IMR-90 (cell line): ENCODE results near the gene CRACDL. TPM values are rescaled to one million over a fixed set of nuclear protein-coding genes. Genes with fewer than 3 reads are reported as not detected.

ENCODE experiments used
- ATAC-seq: fragments of 200-7000 bp; cut with Tn5 transposase; 2 replicates; pipeline ENCODE4 v1.9.1; 2020; ENCODE audit warnings: low read depth, mild to moderate bottlenecking, moderate library complexity
- BruUV-seq: library from RNA; stranded (reverse); fragments of 400-500 nt; replicated peaks from 2 replicates; lab custom pipeline; 2021; lab: Mats Ljungman, UMichigan
- CTCF ChIA-PET: fragments of 300-600 bp; formaldehyde crosslinking; extraction: SDS; loops from one replicate; lab custom pipeline; 2021; ENCODE audit warnings: antibody characterized with exemption; lab: Yijun Ruan, JAX
- POLR2A ChIA-PET: fragments of 300-600 bp; sonication (Branson Sonifier 250); formaldehyde crosslinking; loops from one replicate; lab custom pipeline; 2022; ENCODE audit warnings: antibody characterized with exemption; ENCODE audit not compliant: unreplicated experiment; lab: Charles Lee
- DNase-seq: peaks from one replicate; pipeline ENCODE4 v3.0.0; 2013
- H2AFZ ChIP-seq: replicated peaks from 2 replicates; pipeline ENCODE3; 2013; ENCODE audit warnings: low read length, mild to moderate bottlenecking; ENCODE audit not compliant: poor library complexity
- H2AK5ac ChIP-seq: 2 replicates; pipeline ENCODE4 v1.6.1; 2013; ENCODE audit warnings: low read depth, low read length, inconsistent platforms
- H2AK9ac ChIP-seq: replicated peaks from 2 replicates; pipeline ENCODE3; 2013; ENCODE audit warnings: mild to moderate bottlenecking, low read depth, low read length, moderate library complexity; ENCODE audit not compliant: poor library complexity
- H2BK120ac ChIP-seq: 2 replicates; pipeline ENCODE4 v1.6.1; 2013; ENCODE audit warnings: low read depth, low read length, inconsistent platforms
- H2BK15ac ChIP-seq: 3 replicates; pipeline ENCODE4 v1.6.1; 2013; ENCODE audit warnings: low read depth, low read length, inconsistent platforms
- H2BK20ac ChIP-seq: 2 replicates; pipeline ENCODE4 v1.6.1; 2013; ENCODE audit warnings: low read depth, mild to moderate bottlenecking, inconsistent platforms, low read length, moderate library complexity
- H2BK5ac ChIP-seq: 2 replicates; pipeline ENCODE4 v1.6.1; 2013; ENCODE audit warnings: mild to moderate bottlenecking, low read depth, low read length, inconsistent platforms; ENCODE audit not compliant: poor library complexity, severe bottlenecking
- H3K14ac ChIP-seq: replicated peaks from 2 replicates; pipeline ENCODE4 v1.6.1; 2013; ENCODE audit warnings: low read depth, low read length, inconsistent platforms
- H3K18ac ChIP-seq: 2 replicates; pipeline ENCODE4 v1.6.1; 2013; ENCODE audit warnings: low read depth, low read length, control low read depth
- H3K23ac ChIP-seq: 2 replicates; pipeline ENCODE4 v1.6.1; 2013; ENCODE audit warnings: low read depth, low read length, inconsistent platforms
- H3K27ac ChIP-seq: 2 replicates; pipeline ENCODE4 v1.5.1; 2013; ENCODE audit warnings: mild to moderate bottlenecking, control low read depth, low read length; ENCODE audit not compliant: insufficient read depth
- H3K27me3 ChIP-seq: 2 replicates; pipeline ENCODE4 v1.6.1; 2013; ENCODE audit warnings: low read length; ENCODE audit not compliant: control insufficient read depth, insufficient read depth
- H3K36me3 ChIP-seq: 2 replicates; pipeline ENCODE4 v1.6.1; 2013; ENCODE audit warnings: low read length, mixed read lengths; ENCODE audit not compliant: control insufficient read depth, insufficient read depth
- H3K4ac ChIP-seq: 2 replicates; pipeline ENCODE4 v1.6.1; 2013; ENCODE audit warnings: low read depth, low read length, inconsistent platforms
- H3K4me1 ChIP-seq: 2 replicates; pipeline ENCODE4 v1.6.1; 2013; ENCODE audit warnings: low read length, mixed read lengths; ENCODE audit not compliant: control insufficient read depth, insufficient read depth
- H3K4me2 ChIP-seq: 2 replicates; pipeline ENCODE4 v1.6.1; 2013; ENCODE audit warnings: low read depth, mild to moderate bottlenecking, control low read depth, low read length, moderate library complexity
- H3K4me3 ChIP-seq: 2 replicates; pipeline ENCODE4 v1.5.1; 2013; ENCODE audit warnings: low read depth, mild to moderate bottlenecking, control low read depth, low read length, moderate library complexity; ENCODE audit not compliant: insufficient read depth
- H3K56ac ChIP-seq: 2 replicates; pipeline ENCODE4 v1.6.1; 2013; ENCODE audit warnings: low read length, inconsistent platforms; ENCODE audit not compliant: insufficient read depth; ENCODE audit errors: extremely low read depth
- H3K79me1 ChIP-seq, 2 experiments: 2 replicates each; pipeline ENCODE4 v1.6.1; 2013; ENCODE audit warnings: low read length in 2 of 2, inconsistent platforms in 1 of 2, low read depth in 1 of 2
- H3K9ac ChIP-seq: 2 replicates; pipeline ENCODE4 v1.6.1; 2013; ENCODE audit warnings: low read depth, low read length, control low read depth
- H3K9me1 ChIP-seq: 2 replicates; pipeline ENCODE4 v1.6.1; 2013; ENCODE audit warnings: low read length, inconsistent platforms; ENCODE audit not compliant: insufficient read depth
- H3K9me3 ChIP-seq: 2 replicates; pipeline ENCODE4 v1.6.1; 2013; ENCODE audit warnings: low read length; ENCODE audit not compliant: control insufficient read depth, insufficient read depth
- H4K20me1 ChIP-seq: 2 replicates; pipeline ENCODE4 v1.6.1; 2013; ENCODE audit warnings: low read length, inconsistent platforms; ENCODE audit not compliant: insufficient read depth
- H4K5ac ChIP-seq: 2 replicates; pipeline ENCODE4 v1.6.1; 2013; ENCODE audit warnings: mild to moderate bottlenecking, low read depth, low read length, control low read depth
- H4K8ac ChIP-seq, 2 experiments: 2 replicates each; pipeline ENCODE4 v1.6.1; 2013; ENCODE audit warnings: low read depth in 2 of 2, low read length in 2 of 2, control low read depth in 1 of 2, inconsistent platforms in 1 of 2
- H4K91ac ChIP-seq: 2 replicates; pipeline ENCODE4 v1.6.1; 2013; ENCODE audit warnings: low read depth, low read length, inconsistent platforms; ENCODE audit not compliant: insufficient read depth
- BHLHE40 ChIP-seq: fragments of 150-350 bp; IDR thresholded peaks from 2 replicates; pipeline ENCODE4 v1.6.1; 2016; ENCODE audit warnings: mild to moderate bottlenecking, low read depth, low read length
- FOS ChIP-seq: fragments of 150-350 bp; IDR thresholded peaks from 2 replicates; pipeline ENCODE4 v1.6.1; 2016; ENCODE audit warnings: low read depth, low read length
- MAFK ChIP-seq: IDR thresholded peaks from 2 replicates; pipeline ENCODE4 v1.6.1; 2012; ENCODE audit warnings: low read depth, low read length, improper control_type of control experiment
- MAZ ChIP-seq: IDR thresholded peaks from 2 replicates; pipeline ENCODE4 v1.6.1; 2012; ENCODE audit warnings: low read depth, mild to moderate bottlenecking, low read length, improper control_type of control experiment, moderate library complexity, borderline replicate concordance
- MXI1 ChIP-seq: IDR thresholded peaks from 2 replicates; pipeline ENCODE4 v1.6.1; 2012; ENCODE audit warnings: low read depth, mild to moderate bottlenecking, low read length, moderate library complexity, borderline replicate concordance
- POLR2A ChIP-seq: IDR thresholded peaks from 2 replicates; pipeline ENCODE4 v1.6.1; 2012; ENCODE audit warnings: mild to moderate bottlenecking, low read depth, low read length
- RAD21 ChIP-seq: IDR thresholded peaks from 2 replicates; pipeline ENCODE4 v1.6.1; 2012; ENCODE audit warnings: low read length, improper control_type of control experiment
- SMC3 ChIP-seq: fragments of 150-350 bp; IDR thresholded peaks from 2 replicates; pipeline ENCODE4 v1.6.1; 2016; ENCODE audit warnings: low read depth, mild to moderate bottlenecking, antibody characterized with exemption, low read length, moderate library complexity
- WGBS, 2 experiments: methylation state at CpG; one replicate each; pipeline versions ENCODE4 v1.1.5 to v1.1.7; 2013; ENCODE audit warnings: missing lambda C conversion rate in 2 of 2; ENCODE audit not compliant: insufficient read length in 1 of 2; ENCODE audit errors: extremely low coverage in 2 of 2; 5-methylcytosine and 5-hydroxymethylcytosine counted together
- dilution Hi-C: fragments of 300-500 bp; cut with HindIII; formaldehyde crosslinking; loops from one replicate; pipeline ENCODE4 v1.14.3; 2018; ENCODE audit warnings: low sequenced_read_pairs; ENCODE audit not compliant: unreplicated experiment
- in situ Hi-C: fragments of 300-500 bp; cut with MboI; formaldehyde crosslinking; loops from 3 replicates; pipeline ENCODE4 v1.14.3; 2019; ENCODE audit warnings: low sequenced_read_pairs, inconsistent platforms, mixed read lengths
- intact Hi-C: fragments of 100-400 bp; cut with micrococcal nuclease; formaldehyde crosslinking; loops from 2 replicates; pipeline ENCODE4 v1.10.0; 2022
- polyA plus RNA-seq, 3 experiments: library from polyadenylated mRNA; depleted of rRNA; stranded (reverse); fragments of >200 nt; gene quantifications; 2 replicates each; pipeline ENCODE4 v1.2.3, GENCODE V29; 2012; ENCODE audit warnings: low replicate concordance in 1 of 3
- total RNA-seq: library from RNA; depleted of rRNA; stranded (reverse); fragments of >200 nt; gene quantifications from 2 replicates; pipeline ENCODE4 v1.2.3, GENCODE V29; 2012
- TF ChIP-seq, protein P1 (sequence below): fragments of 150-350 bp; IDR thresholded peaks from 2 replicates; pipeline ENCODE4 v1.6.1; 2016; ENCODE audit warnings: low read depth, mild to moderate bottlenecking, low read length, moderate library complexity, borderline replicate concordance
- TF ChIP-seq, protein P2 (sequence below): fragments of 150-350 bp; IDR thresholded peaks from 2 replicates; pipeline ENCODE4 v1.6.1; 2017; ENCODE audit warnings: mild to moderate bottlenecking, antibody characterized with exemption, low read length, low read depth

Gene CRACDL
- total and polyA plus RNA-seq, 2 of the 4 experiments (the other 2 are of a cell fraction), result not detected

DNA sequence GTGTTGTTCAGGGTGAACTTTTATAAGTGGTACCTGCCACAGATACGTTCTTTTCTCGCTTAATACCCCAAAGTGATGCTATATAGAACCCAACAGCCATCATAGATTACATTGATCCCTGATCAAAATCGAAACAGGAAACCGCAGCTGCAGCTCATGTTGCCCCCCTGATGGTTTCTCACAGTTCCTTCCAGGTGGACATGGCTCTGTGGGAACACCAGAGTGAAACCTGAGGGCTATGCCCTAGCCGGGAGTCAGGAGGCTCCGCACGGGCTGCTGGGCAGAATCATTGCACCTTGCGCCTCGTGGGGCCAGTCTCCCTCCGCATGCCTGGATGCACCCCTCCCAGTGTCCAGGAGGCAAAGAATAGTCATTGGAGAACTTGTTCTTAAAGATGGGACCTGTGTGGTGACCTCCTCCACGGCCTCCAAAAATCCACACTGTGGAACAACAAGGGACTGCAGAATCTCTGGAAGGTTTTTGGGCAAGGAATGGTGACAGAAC lies 61.8 kb downstream of the CRACDL start:
- in situ Hi-C loops (no loop called here), intact Hi-C loops (no loop called here), dilution Hi-C loops (no loop called here)
- Histone ChIP-seq H3K36me3 (no peaks in the 10 kb centered on the region), H3K18ac (no peak overlapping the region), H3K27me3 (peaks cover 24% of the 10 kb centered on the region), H3K9me1 (no peaks in the 10 kb centered on the region), H3K4ac (no peak overlapping the region), H2BK15ac (no peak overlapping the region), H4K20me1 (no peaks in the 10 kb centered on the region), H4K91ac (no peak overlapping the region), H3K14ac (no peak overlapping the region), H3K9ac (no peak overlapping the region), H4K5ac (no peak overlapping the region), H2BK20ac (no peak overlapping the region), H2AK9ac (no peak overlapping the region), H3K4me3 (no peak overlapping the region), H2AK5ac (no peak overlapping the region), H3K23ac (no peak overlapping the region), H3K56ac (no peak overlapping the region), H3K4me1 (no peaks in the 10 kb centered on the region), H3K79me1 (no peaks in the 10 kb centered on the region), H3K4me2 (no peak overlapping the region), H2BK120ac (no peak overlapping the region), H3K9me3 (no peaks in the 10 kb centered on the region), H2BK5ac (no peak overlapping the region), H3K27ac (no peak overlapping the region), H2AFZ (no peak overlapping the region), H4K8ac (no peak overlapping the region)
- POLR2A ChIA-PET, result no interaction called here
- WGBS, 2 experiments, result no CpG with 5 or more reads among the region's 11 CpGs
- TF ChIP-seq, protein P1, sequence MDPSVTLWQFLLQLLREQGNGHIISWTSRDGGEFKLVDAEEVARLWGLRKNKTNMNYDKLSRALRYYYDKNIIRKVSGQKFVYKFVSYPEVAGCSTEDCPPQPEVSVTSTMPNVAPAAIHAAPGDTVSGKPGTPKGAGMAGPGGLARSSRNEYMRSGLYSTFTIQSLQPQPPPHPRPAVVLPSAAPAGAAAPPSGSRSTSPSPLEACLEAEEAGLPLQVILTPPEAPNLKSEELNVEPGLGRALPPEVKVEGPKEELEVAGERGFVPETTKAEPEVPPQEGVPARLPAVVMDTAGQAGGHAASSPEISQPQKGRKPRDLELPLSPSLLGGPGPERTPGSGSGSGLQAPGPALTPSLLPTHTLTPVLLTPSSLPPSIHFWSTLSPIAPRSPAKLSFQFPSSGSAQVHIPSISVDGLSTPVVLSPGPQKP, result no peak
- TF ChIP-seq BHLHE40 (no peak), MXI1 (no peak), POLR2A (no peak), MAFK (no peak), RAD21 (no peak), MAZ (no peak), SMC3 (no peak), FOS (no peak)
- TF ChIP-seq, protein P2, sequence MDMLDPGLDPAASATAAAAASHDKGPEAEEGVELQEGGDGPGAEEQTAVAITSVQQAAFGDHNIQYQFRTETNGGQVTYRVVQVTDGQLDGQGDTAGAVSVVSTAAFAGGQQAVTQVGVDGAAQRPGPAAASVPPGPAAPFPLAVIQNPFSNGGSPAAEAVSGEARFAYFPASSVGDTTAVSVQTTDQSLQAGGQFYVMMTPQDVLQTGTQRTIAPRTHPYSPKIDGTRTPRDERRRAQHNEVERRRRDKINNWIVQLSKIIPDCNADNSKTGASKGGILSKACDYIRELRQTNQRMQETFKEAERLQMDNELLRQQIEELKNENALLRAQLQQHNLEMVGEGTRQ, result no peak
- CTCF ChIA-PET, result no interaction called here
- no TSS peak for BruUV-seq
- ATAC-seq (no peak), DNase-seq (no peak)
